GM21529 (cell line): ENCODE results near the gene LYG2.
"Not testable (repeated sequence)": the region's sequence is repeated elsewhere in the genome, so short reads cannot be mapped to it uniquely, and the experiment has no call there.

Experiments
- ATAC-seq: cut with Tn5 transposase; IDR thresholded peaks from one replicate; pipeline ENCODE4 v1.9.1; 2021; ENCODE audit not compliant: unreplicated experiment

LYG2 gene

DNA sequence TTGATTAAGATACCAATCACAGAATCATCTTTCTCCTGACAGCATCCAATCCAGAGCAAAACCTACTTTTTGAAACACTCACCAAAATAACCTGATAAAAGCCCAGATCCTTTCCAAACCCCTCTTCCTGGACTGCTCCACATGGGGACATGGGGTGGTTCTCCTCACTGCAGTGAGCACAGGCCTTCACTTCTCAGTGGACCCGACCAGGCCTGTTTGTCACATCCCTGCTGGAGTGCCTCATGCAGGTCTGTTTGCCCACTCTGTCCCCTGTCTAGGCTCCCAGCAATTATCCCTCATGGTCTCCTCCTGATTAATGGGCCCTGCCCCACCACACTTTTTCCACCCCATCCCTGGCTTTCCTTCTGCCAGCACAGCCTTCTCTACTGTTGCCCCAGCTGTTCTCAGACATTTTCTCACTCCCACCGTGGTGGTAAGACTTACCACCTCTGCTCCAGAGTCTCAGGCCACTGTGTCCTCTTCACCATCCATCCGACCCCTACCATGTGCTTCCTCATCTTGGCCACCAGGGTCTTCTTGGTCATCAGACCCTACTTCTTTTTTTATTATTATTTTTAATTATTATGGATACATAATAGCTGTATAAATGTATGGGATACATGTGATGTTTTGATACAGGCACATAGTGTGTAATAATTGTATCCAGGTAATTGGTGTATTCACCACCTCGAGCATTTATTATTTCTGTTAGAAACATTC lies 53.3 kb downstream of the LYG2 start:
- no peak for ATAC-seq

DNA sequence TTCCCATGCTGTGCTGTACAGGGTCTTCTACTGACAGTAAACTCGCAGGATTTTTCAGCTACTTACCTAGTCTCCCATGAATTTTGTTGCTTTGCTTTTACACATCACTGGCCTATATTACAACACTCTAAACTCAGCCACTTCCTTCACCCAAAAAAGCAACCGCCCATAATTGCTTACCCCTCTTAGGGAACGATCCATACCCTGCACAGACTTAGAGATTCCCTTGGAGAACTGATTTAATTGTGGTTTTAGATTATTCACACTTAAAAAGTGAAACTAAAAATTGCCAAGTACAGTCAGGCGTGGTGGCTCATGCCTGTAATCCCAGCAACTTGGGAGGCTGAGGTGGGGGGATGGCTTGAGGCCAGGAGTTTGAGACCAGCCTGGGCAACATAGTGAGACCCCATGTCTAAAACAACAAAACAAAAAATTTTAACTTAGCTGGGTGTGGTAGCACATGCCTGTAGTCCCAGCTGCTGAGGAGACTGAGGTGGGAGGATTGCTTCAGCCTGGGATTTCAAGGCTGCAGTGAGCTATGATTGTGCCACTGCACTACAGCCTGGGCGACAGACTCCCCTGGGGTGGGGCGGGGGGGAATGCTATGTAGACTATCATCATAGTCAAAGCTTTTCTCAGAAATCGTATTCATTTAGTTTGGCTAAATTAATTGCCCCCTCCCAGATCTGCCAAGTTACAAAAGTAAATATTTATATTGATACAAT lies 55.2 kb downstream of the LYG2 start:
- no peak for ATAC-seq

DNA sequence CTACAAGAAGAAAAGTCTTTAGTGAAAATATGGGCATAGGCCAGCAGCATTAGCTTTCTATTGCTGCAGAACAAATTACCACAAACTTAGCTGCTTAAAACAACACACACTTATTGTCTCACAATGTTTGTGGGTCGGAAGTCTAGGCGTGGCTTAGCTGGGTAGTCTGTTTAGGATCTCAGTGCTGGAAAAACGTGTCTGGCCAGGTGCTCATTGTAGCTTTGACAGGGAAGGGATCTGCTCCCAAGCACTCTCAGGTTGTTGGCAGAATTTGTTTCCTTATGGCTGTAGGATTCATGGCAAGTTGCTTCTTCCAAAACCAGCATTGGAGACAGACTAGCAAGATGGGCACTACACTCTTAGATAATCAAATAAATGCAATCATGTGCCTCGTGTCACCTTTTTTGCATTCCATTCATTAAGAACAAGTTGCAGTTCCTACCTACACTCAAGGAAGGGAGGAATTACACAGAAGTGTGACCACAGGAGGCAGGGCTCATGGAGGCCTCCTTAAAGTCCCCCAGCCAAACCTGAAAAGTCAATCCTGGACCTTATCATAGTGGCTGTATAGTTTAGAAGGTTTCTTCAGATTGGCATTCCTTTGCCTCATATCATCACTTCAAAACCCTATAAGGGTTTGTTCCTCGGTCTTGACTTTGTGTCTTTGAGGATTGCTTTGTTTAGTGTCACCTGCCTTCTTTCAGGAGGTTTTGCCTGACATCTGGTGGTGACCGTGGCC lies 57.2 kb downstream of the LYG2 start:
- ATAC-seq, result no peak

DNA sequence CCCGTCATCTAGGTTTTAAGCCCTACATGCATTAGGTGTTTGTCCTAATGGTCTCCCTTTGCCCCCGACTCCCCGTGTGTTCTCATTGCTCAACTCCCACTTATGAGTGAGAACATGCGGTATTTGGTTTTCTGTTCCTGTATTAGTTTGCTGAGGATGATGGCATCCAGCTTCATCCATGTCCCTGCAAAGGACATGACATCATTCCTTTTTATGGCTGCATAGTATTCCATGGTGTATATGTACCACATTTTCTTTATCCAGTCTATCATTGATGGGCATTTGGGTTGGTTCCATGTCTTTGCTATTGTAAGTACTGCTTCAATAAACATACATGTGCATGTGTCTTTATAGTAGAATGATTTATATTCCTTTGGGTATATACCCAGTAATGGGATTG lies 63.1 kb downstream of the LYG2 start:
- not testable (repeated sequence) for ATAC-seq
